Endodermal cell (in vitro differentiated cells): Measurements from ENCODE around the gene PODN. TPM values are rescaled to one million over a fixed set of nuclear protein-coding genes. Genes with fewer than 3 reads are reported as not detected.

Experiments used
- DNase-seq: peaks from one replicate; pipeline ENCODE4 v3.0.0-alpha.2; 2017
- H3K27ac ChIP-seq: 2 replicates; pipeline ENCODE4 v1.5.1; 2013; ENCODE audit warnings: mild to moderate bottlenecking, low read depth, low read length, moderate library complexity
- H3K27me3 ChIP-seq: 2 replicates; pipeline ENCODE4 v1.6.1; 2013; ENCODE audit warnings: mild to moderate bottlenecking, low read length, moderate library complexity; ENCODE audit not compliant: insufficient read depth, control insufficient read depth, poor library complexity, severe bottlenecking
- H3K36me3 ChIP-seq: 2 replicates; pipeline ENCODE4 v1.7.0; 2013; ENCODE audit warnings: mild to moderate bottlenecking, low read length, moderate library complexity; ENCODE audit not compliant: control insufficient read depth, insufficient read depth
- H3K4me1 ChIP-seq: one replicate; pipeline ENCODE4 v1.7.0; 2013; ENCODE audit warnings: low read length; ENCODE audit not compliant: control insufficient read depth, insufficient read depth
- H3K4me3 ChIP-seq: 2 replicates; pipeline ENCODE4 v1.5.1; 2013; ENCODE audit warnings: mild to moderate bottlenecking, low read length, moderate library complexity
- H3K9ac ChIP-seq: 2 replicates; pipeline ENCODE4 v1.6.1; 2013; ENCODE audit warnings: mild to moderate bottlenecking, low read length, moderate library complexity; ENCODE audit not compliant: poor library complexity, severe bottlenecking; ENCODE audit errors: extremely low read depth
- H3K9me3 ChIP-seq: 2 replicates; pipeline ENCODE4 v1.6.1; 2013; ENCODE audit warnings: mild to moderate bottlenecking, low read length, moderate library complexity; ENCODE audit not compliant: control insufficient read depth
- H3K27ac Mint-ChIP-seq: 2 replicates; pipeline ENCODE4 v1.8.0; 2020; ENCODE audit warnings: mixed read lengths
- H3K27me3 Mint-ChIP-seq: 2 replicates; pipeline ENCODE4 v1.8.0; 2021; ENCODE audit warnings: mild to moderate bottlenecking, mixed read lengths; ENCODE audit not compliant: insufficient read depth
- H3K36me3 Mint-ChIP-seq: 2 replicates; pipeline ENCODE4 v1.8.0; 2020; ENCODE audit warnings: low read depth, mixed read lengths
- H3K4me1 Mint-ChIP-seq: 2 replicates; pipeline ENCODE4 v1.8.0; 2020; ENCODE audit warnings: mixed read lengths
- H3K4me3 Mint-ChIP-seq: 2 replicates; pipeline ENCODE4 v1.8.0; 2020; ENCODE audit warnings: mild to moderate bottlenecking, moderate library complexity, mixed read lengths
- H3K9me3 Mint-ChIP-seq: 2 replicates; pipeline ENCODE4 v1.8.0; 2020; ENCODE audit warnings: mild to moderate bottlenecking, mixed read lengths
- WGBS, 2 experiments: methylation state at CpG; one replicate each; pipeline versions ENCODE4 v1.1.5 to v1.1.7; 2013; ENCODE audit warnings: missing lambda C conversion rate in 2 of 2, mixed read lengths in 1 of 2; ENCODE audit not compliant: insufficient coverage in 1 of 2, insufficient read length in 1 of 2; 5-methylcytosine and 5-hydroxymethylcytosine counted together
- total RNA-seq, 2 donors: library from RNA; stranded (reverse); fragmentation: NEBNext Ultra II Directional in 1 of 2; extraction: Animal tissue kit (Norgen Biotek cat#: 25700) in 1 of 2; gene quantifications; 2 replicates in 1 of 2; 3 replicates in 1 of 2; pipeline ENCODE4 v1.2.1, GENCODE V29; 2021
- TF ChIP-seq, protein P1 (sequence below): fragments of 200-600 bp; sonication (generic); conservative IDR thresholded peaks from 2 replicates; pipeline ENCODE4 v1.5.0; 2021; ENCODE audit warnings: antibody characterized with exemption, mild to moderate bottlenecking

Gene PODN
- total RNA-seq, 2 donors from 2014 or later: 3.0 to 3.6 TPM

DNA sequence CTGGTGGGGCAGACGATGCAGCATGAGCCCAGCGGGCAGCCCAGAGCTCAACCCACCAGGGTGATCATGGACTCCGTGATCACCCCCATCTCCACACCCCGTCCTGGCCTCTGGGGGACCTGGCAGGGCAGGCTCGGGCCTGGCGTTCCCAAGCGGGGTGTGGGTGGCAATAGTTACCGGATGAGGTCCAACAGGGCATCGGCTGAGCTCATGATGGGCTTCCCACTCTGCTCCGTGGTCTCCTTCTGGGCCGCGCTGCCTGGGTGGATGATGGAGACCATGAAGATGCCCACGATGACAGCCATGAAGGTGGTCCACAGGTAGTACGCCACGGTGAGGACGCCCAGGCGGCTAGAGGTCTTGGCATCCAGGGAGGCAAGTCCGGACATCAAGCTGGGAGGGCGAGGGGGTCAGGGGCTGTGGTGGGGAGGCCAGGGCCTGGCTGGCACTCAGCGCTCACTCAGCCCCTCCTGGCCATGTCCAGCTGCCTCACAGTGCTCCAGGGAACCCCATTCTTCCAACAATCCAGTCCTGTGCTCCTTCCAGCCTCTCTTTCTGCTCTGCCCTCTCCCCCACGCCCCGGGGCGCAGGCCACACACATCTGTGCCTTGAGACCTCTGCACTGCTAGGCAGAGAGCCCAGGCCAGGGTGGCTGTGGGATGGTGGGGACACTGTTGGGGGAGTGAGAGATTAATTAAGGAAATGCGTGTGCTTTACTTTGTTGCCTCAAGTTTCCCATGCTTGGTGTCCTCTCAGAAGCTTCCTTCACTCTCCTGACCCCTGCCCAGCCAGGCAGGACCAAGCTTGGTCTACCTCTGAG is 52.8 kb downstream of the PODN start:
- H3K27ac Mint-ChIP-seq: no peak overlapping the region
- peaks cover 16% of the 10 kb centered on the region for H3K4me1 ChIP-seq
- H3K36me3 Mint-ChIP-seq: no peaks in the 10 kb centered on the region
- no peaks in the 10 kb centered on the region for H3K36me3 ChIP-seq
- no peak overlapping the region for H3K4me3 Mint-ChIP-seq
- H3K9me3 Mint-ChIP-seq: peaks cover 3% of the 10 kb centered on the region
- DNase-seq: no peak
- peaks cover 93% of the 10 kb centered on the region for H3K27me3 Mint-ChIP-seq
- peaks cover 51% of the 10 kb centered on the region for H3K4me1 Mint-ChIP-seq
- 92% methylated on average over 13 to 24 of the region's 24 CpGs for WGBS, 2 experiments
- H3K9ac ChIP-seq: no peak overlapping the region
- peaks cover 11% of the 10 kb centered on the region for H3K9me3 ChIP-seq
- peaks cover 91% of the 10 kb centered on the region for H3K27me3 ChIP-seq
- H3K27ac ChIP-seq: no peak overlapping the region
- no peak overlapping the region for H3K4me3 ChIP-seq
- TF ChIP-seq, protein P1, sequence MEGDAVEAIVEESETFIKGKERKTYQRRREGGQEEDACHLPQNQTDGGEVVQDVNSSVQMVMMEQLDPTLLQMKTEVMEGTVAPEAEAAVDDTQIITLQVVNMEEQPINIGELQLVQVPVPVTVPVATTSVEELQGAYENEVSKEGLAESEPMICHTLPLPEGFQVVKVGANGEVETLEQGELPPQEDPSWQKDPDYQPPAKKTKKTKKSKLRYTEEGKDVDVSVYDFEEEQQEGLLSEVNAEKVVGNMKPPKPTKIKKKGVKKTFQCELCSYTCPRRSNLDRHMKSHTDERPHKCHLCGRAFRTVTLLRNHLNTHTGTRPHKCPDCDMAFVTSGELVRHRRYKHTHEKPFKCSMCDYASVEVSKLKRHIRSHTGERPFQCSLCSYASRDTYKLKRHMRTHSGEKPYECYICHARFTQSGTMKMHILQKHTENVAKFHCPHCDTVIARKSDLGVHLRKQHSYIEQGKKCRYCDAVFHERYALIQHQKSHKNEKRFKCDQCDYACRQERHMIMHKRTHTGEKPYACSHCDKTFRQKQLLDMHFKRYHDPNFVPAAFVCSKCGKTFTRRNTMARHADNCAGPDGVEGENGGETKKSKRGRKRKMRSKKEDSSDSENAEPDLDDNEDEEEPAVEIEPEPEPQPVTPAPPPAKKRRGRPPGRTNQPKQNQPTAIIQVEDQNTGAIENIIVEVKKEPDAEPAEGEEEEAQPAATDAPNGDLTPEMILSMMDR: no peak

DNA sequence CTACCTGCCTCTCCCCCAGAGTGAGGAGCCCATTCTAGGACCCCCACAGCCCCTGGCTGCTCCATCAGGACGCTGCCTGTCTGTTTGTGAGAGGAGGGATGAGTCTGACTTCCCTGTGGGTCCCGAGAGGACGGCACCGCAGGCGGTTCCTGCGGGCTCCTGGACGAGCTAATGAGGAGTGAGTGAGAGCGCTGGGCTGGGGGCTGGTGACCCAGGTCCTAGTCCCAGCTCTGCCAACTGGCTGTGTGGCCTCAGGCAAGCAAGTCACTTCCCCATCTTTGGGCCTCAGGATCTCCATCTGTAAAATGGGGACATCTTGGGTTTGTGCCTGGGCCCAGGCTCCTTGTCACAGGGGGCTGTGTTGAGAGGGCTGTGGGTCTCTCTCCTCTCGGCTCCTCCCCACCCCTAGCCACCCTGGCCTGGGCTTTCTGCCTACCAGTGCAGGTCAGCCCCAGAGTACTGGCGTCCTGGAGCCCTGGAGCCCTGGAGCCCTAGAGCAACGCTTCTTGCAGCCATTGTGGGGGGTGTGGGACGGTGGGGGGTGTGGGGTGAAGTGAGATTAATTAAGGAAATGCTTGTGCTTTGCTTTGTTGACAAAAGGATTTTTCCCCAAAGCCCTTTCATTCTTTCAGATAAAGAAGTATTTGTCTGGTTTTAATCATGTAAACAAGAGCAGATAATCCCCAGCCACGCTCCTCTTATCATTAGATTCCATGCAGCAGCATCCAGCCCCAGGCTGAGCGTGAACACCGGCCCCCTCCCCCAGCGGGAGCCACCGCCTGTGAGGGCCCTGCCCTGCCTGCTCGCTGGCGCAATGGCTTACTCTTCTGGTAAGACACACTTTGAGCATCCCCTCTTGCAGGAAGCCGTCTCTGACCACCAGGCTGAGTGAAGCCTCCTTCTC is 53.6 kb downstream of the PODN start:
- peak; percentile 91 for DNase-seq
- Mint-ChIP-seq H3K4me1 (peaks cover 51% of the 10 kb centered on the region), H3K9me3 (peaks cover 3% of the 10 kb centered on the region), H3K27me3 (peaks cover 93% of the 10 kb centered on the region), H3K4me3 (no peak overlapping the region), H3K36me3 (no peaks in the 10 kb centered on the region), H3K27ac (peak overlapping the region; percentile 64)
- Histone ChIP-seq H3K27me3 (peaks cover 85% of the 10 kb centered on the region), H3K4me1 (peaks cover 20% of the 10 kb centered on the region), H3K27ac (no peak overlapping the region), H3K9me3 (peaks cover 11% of the 10 kb centered on the region), H3K9ac (no peak overlapping the region), H3K36me3 (no peaks in the 10 kb centered on the region), H3K4me3 (no peak overlapping the region)
- 40 to 57% methylated on average over 1 to 19 of the region's 20 CpGs for WGBS, 2 experiments
- TF ChIP-seq, protein P1: no peak

DNA sequence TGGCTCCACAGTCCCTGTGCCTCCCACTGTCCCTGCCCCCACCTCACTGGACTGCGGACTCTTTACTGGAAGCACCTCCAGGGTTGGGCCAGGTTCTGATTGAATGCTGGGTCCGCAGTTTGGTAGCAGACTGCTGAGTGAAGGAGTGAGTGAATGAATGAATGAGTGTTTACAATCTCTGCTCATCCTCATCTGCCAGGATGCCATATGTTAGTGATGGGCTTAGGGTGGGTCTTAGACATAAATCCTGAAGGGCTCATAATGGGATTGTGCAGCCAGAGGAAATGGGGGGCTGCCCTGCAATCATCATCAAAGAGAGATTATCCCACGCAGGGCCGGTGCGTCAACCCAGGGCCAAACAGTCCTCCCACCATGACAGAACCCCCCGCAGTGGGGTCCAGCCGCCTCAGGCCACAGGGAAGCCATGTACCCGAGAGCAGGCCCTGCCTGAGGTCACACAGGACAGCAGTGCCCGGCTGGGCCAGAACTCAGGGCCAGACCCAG is 54.3 kb downstream of the PODN start:
- TF ChIP-seq, protein P1: no peak
- peaks cover 22% of the 10 kb centered on the region for H3K4me1 ChIP-seq
- H3K4me1 Mint-ChIP-seq: peaks cover 51% of the 10 kb centered on the region
- H3K4me3 Mint-ChIP-seq: no peak overlapping the region
- WGBS, 2 experiments: 78 to 93% methylated on average over 2 to 8 of the region's 9 CpGs
- no peak overlapping the region for H3K27ac ChIP-seq
- H3K36me3 ChIP-seq: no peaks in the 10 kb centered on the region
- no peak overlapping the region for H3K9ac ChIP-seq
- peaks cover 1% of the 10 kb centered on the region for H3K9me3 Mint-ChIP-seq
- peak overlapping the region; percentile 64 for H3K27ac Mint-ChIP-seq
- H3K27me3 Mint-ChIP-seq: peaks cover 93% of the 10 kb centered on the region
- H3K9me3 ChIP-seq: peaks cover 11% of the 10 kb centered on the region
- no peak for DNase-seq
- H3K4me3 ChIP-seq: no peak overlapping the region
- H3K27me3 ChIP-seq: peaks cover 85% of the 10 kb centered on the region
- no peaks in the 10 kb centered on the region for H3K36me3 Mint-ChIP-seq
